Stomach smooth muscle (tissue), 2 donors: ENCODE measurements around the gene ZBTB26.
"Not testable (repeated sequence)": the region's sequence is repeated elsewhere in the genome, so short reads cannot be mapped to it uniquely, and the experiment has no call there.

Source experiments
- H3K27ac ChIP-seq: one replicate; pipeline ENCODE4 v1.7.0; 2013; ENCODE audit warnings: mild to moderate bottlenecking, low read length, inconsistent platforms
- H3K27me3 ChIP-seq, 2 donors: one replicate each; pipeline ENCODE4 v1.7.0; 2013; ENCODE audit warnings: low read length in 2 of 2; ENCODE audit not compliant: insufficient read depth in 2 of 2, control insufficient read depth in 1 of 2
- H3K36me3 ChIP-seq, 2 donors: one replicate each; pipeline ENCODE4 v1.7.0; 2013; ENCODE audit warnings: low read length in 2 of 2; ENCODE audit not compliant: control insufficient read depth in 2 of 2, insufficient read depth in 2 of 2
- H3K4me1 ChIP-seq: one replicate; pipeline ENCODE4 v1.7.0; 2013; ENCODE audit warnings: low read length; ENCODE audit not compliant: control insufficient read depth, insufficient read depth
- H3K4me3 ChIP-seq, 2 donors: one replicate each; pipeline ENCODE4 v1.7.0; 2013; ENCODE audit warnings: low read length in 2 of 2
- H3K9ac ChIP-seq, 2 donors: one replicate each; pipeline ENCODE4 v1.7.0; 2013; ENCODE audit warnings: low read length in 2 of 2, mild to moderate bottlenecking in 1 of 2
- H3K9me3 ChIP-seq, 2 donors: one replicate each; pipeline ENCODE4 v1.7.0; 2013; ENCODE audit warnings: low read length in 2 of 2; ENCODE audit not compliant: control insufficient read depth in 2 of 2
- donor health status: healthy.
- donor health status: Pancreatic carcinoma.

Gene ZBTB26

DNA sequence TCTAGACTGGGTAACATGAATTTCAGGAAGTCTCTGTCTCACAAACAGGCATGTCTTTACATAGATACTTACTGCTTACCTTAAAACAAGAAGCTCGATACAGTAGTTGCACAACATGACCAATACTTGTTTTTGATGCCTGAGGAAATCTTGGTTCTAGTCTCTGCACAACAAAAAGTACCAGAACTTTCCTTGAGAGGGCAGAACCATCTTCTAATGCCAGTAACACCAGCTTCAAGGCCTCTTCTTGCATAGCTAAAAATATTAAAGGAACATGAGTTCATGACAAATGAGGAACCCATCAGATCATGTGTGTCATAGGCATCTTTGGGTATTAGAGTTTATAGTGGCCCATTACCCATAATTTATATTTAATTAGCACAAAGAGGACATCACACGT is 48.2 kb downstream of the ZBTB26 start:
- no peaks in the 10 kb centered on the region for H3K27me3 ChIP-seq
- no peaks in the 10 kb centered on the region for H3K4me1 ChIP-seq
- H3K4me3 ChIP-seq: no peak overlapping the region
- H3K9ac ChIP-seq: no peak overlapping the region
- no peak overlapping the region for H3K27ac ChIP-seq
- no peaks in the 10 kb centered on the region for H3K9me3 ChIP-seq
- peaks cover 28 to 29% of the 10 kb centered on the region in 2 donors for H3K36me3 ChIP-seq

- H3K36me3 ChIP-seq: peaks cover 45 to 54% of the 10 kb centered on the region in 2 donors
- H3K27ac ChIP-seq: no peak overlapping the region
- no peak overlapping the region for H3K9ac ChIP-seq
- H3K4me1 ChIP-seq: no peaks in the 10 kb centered on the region
- no peaks in the 10 kb centered on the region for H3K27me3 ChIP-seq
- H3K4me3 ChIP-seq: no peak overlapping the region
- H3K9me3 ChIP-seq: no peaks in the 10 kb centered on the region
These were observed 51.9 kb downstream of the ZBTB26 start for GRCh38 chr9:122879443-122879842.

GRCh38 chr9:122875523-122875922 is 55.8 kb downstream of the ZBTB26 start:
- no peaks in the 10 kb centered on the region for H3K4me1 ChIP-seq
- no peak overlapping the region for H3K4me3 ChIP-seq
- no peaks in the 10 kb centered on the region for H3K27me3 ChIP-seq
- H3K9me3 ChIP-seq: no peaks in the 10 kb centered on the region
- peaks cover 38 to 47% of the 10 kb centered on the region in 2 donors for H3K36me3 ChIP-seq
- no peak overlapping the region for H3K9ac ChIP-seq
- no peak overlapping the region for H3K27ac ChIP-seq

GRCh38 chr9:122867276-122867675 is 64.0 kb downstream of the ZBTB26 start:
- not testable (repeated sequence) for H3K27me3 ChIP-seq, H3K9me3 ChIP-seq, H3K27ac ChIP-seq, H3K4me1 ChIP-seq, H3K4me3 ChIP-seq, H3K9ac ChIP-seq
- H3K36me3 ChIP-seq: peaks cover 11 to 15% of the 10 kb centered on the region in 2 donors

DNA sequence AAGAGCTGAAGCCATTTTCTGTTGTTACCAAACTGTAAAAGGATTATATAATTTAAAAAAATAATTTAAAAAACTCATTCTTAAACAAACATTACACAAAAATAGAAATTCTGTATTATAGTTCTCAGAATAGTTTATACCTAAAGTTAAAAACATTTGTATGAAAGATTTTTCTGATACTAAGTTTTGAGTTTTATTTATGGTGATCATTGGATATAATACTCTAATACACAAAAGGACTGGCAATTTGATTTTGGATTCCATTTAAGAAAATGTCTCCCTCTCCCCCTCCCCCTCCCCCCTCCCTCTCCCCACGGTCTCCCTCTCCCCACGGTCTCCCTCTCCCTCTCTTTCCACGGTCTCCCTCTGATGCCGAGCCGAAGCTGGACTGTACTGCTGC is 65.2 kb downstream of the ZBTB26 start:
- H3K9ac ChIP-seq: no peak overlapping the region
- no peaks in the 10 kb centered on the region for H3K27me3 ChIP-seq
- peaks cover 11 to 12% of the 10 kb centered on the region in 2 donors for H3K36me3 ChIP-seq
- H3K4me1 ChIP-seq: no peaks in the 10 kb centered on the region
- H3K4me3 ChIP-seq: no peak overlapping the region
- no peaks in the 10 kb centered on the region for H3K9me3 ChIP-seq
- H3K27ac ChIP-seq: no peak overlapping the region
